ENCODE results near the gene RPP14.
"Not testable (repeated sequence)": the region's sequence is repeated elsewhere in the genome, so short reads cannot be mapped to it uniquely, and the experiment has no call there.

The RPP14 gene

GRCh38 chr3:58332575-58333188 is 26.6 kb downstream of the RPP14 start, which contains the start of gene PXK:
TSS of gene PXK (plus strand) at chr3:58332892. CDS start at chr3:58332989, 97 bp downstream.
- TF ChIP-seq ZNF274 (IDR thresholded peaks at IDR 0.05; ENCODE audit: low read depth, low read length) = no peak
- H3K4me3 ChIP-seq (ENCODE audit: low read length) = peak within 1 kb of the TSS; percentile 73

- TF ChIP-seq ZNF274 (IDR thresholded peaks at IDR 0.05; ENCODE audit: low read depth, low read length) = no peak
- peak overlapping the region; percentile 73 for H3K4me3 ChIP-seq (ENCODE audit: low read length)
These were observed 27.4 kb downstream of the RPP14 start for GRCh38 chr3:58333206-58334012.

- no peak for TF ChIP-seq ZNF274 (IDR thresholded peaks at IDR 0.05; ENCODE audit: low read depth, low read length)
- H3K4me3 ChIP-seq (ENCODE audit: low read length) = peak overlapping the region; percentile 73
These were observed 27.9 kb downstream of the RPP14 start for GRCh38 chr3:58334013-58334321.

- no peak for TF ChIP-seq ZNF274 (IDR thresholded peaks at IDR 0.05; ENCODE audit: low read depth, low read length)
- H3K4me3 ChIP-seq (ENCODE audit: low read length) = no peak overlapping the region; the same call in 1 of the 2 replicates
These were observed 28.4 kb downstream of the RPP14 start for GRCh38 chr3:58334506-58334884.

- TF ChIP-seq ZNF274 (IDR thresholded peaks at IDR 0.05; ENCODE audit: low read depth, low read length) = no peak
- no peak overlapping the region for H3K4me3 ChIP-seq (ENCODE audit: low read length)
These were observed 29.6 kb downstream of the RPP14 start for GRCh38 chr3:58335652-58335947.

- no peak for TF ChIP-seq ZNF274 (IDR thresholded peaks at IDR 0.05; ENCODE audit: low read depth, low read length)
- no peak overlapping the region for H3K4me3 ChIP-seq (ENCODE audit: low read length)
These were observed 30.3 kb downstream of the RPP14 start for GRCh38 chr3:58336135-58336882.

- TF ChIP-seq ZNF274 (IDR thresholded peaks at IDR 0.05; ENCODE audit: low read depth, low read length) = no peak
- no peak overlapping the region for H3K4me3 ChIP-seq (ENCODE audit: low read length)
These were observed 31.1 kb downstream of the RPP14 start for GRCh38 chr3:58337190-58337589.

- not testable (repeated sequence) for H3K4me3 ChIP-seq (ENCODE audit: low read length)
These were observed 33.1 kb downstream of the RPP14 start for GRCh38 chr3:58339146-58339545.

GRCh38 chr3:58340594-58341244 is 34.7 kb downstream of the RPP14 start:
- no peak for TF ChIP-seq ZNF274 (IDR thresholded peaks at IDR 0.05; ENCODE audit: low read depth, low read length)
- no peak overlapping the region for H3K4me3 ChIP-seq (ENCODE audit: low read length)

- H3K4me3 ChIP-seq (ENCODE audit: low read length) = no peak overlapping the region
These were observed 35.3 kb downstream of the RPP14 start for GRCh38 chr3:58341376-58341775.

GRCh38 chr3:58342676-58343075 is 36.6 kb downstream of the RPP14 start:
- no peak for TF ChIP-seq ZNF274 (IDR thresholded peaks at IDR 0.05; ENCODE audit: low read depth, low read length)
- no peak overlapping the region for H3K4me3 ChIP-seq (ENCODE audit: low read length)

More at GRCh38 chr3:58341376-58341775, 35.3 kb downstream of the RPP14 start:
- TF ChIP-seq ZNF274 (IDR thresholded peaks at IDR 0.05; ENCODE audit: low read depth, low read length) = no peak

- TF ChIP-seq ZNF274 (IDR thresholded peaks at IDR 0.05; ENCODE audit: low read depth, low read length) = no peak
- H3K4me3 ChIP-seq (ENCODE audit: low read length) = no peak overlapping the region
These were observed 39.4 kb downstream of the RPP14 start for GRCh38 chr3:58345457-58345856.

GRCh38 chr3:58346368-58346767 is 40.3 kb downstream of the RPP14 start:
- no peak overlapping the region for H3K4me3 ChIP-seq (ENCODE audit: low read length)
- no peak for TF ChIP-seq ZNF274 (IDR thresholded peaks at IDR 0.05; ENCODE audit: low read depth, low read length)

GRCh38 chr3:58347984-58348383 is 41.9 kb downstream of the RPP14 start:
- no peak for TF ChIP-seq ZNF274 (IDR thresholded peaks at IDR 0.05; ENCODE audit: low read depth, low read length)
- H3K4me3 ChIP-seq (ENCODE audit: low read length) = no peak overlapping the region

All from GM08714 (cell line).